B cell (primary cell): ENCODE data around the gene LRRC72. TPM values are rescaled to one million over a fixed set of nuclear protein-coding genes. Genes with fewer than 3 reads are reported as not detected.

ENCODE experiments used
- ATAC-seq: fragments of 200-7000 bp; cut with Tn5 transposase; one replicate; pipeline ENCODE4 v1.10.0; 2021; ENCODE audit warnings: low read depth, mild to moderate bottlenecking, moderate number of reproducible peaks, moderate library complexity
- CTCF ChIA-PET: fragments of 350-600 bp; sonication (Branson Sonifier 250); formaldehyde crosslinking; loops from one replicate; lab custom pipeline; 2021; ENCODE audit warnings: antibody characterized with exemption, inconsistent platforms; lab: Charles Lee
- POLR2A ChIA-PET: fragments of 350-600 bp; sonication (Branson Sonifier 250); formaldehyde crosslinking; loops from one replicate; lab custom pipeline; 2021; ENCODE audit warnings: antibody characterized with exemption; lab: Charles Lee
- DNase-seq: peaks from one replicate; pipeline ENCODE4 v3.0.0; 2013
- H2AFZ ChIP-seq: 2 replicates; pipeline ENCODE4 v1.6.1; 2012; ENCODE audit warnings: mild to moderate bottlenecking, low read depth, low read length; ENCODE audit not compliant: insufficient read depth, poor library complexity, severe bottlenecking
- H3K27ac ChIP-seq, 2 donors: 1 replicate in 1 of 2; 2 replicates in 1 of 2; pipeline ENCODE4 v1.5.1; 2012 to 2013; ENCODE audit warnings: low read length in 2 of 2, mild to moderate bottlenecking in 2 of 2, moderate library complexity in 1 of 2
- H3K27me3 ChIP-seq, 4 experiments: fragments of 200-600 bp in 1 of 4; sonication (generic) in 1 of 4; replicated peaks in 1 of 4; 1 replicate in 2 of 4; 2 replicates in 2 of 4; pipeline versions ENCODE4 v1.6.1 to v1.7.0; 2013 to 2016; ENCODE audit warnings: low read length in 3 of 4, mild to moderate bottlenecking in 2 of 4, mixed read lengths in 1 of 4, moderate library complexity in 1 of 4; ENCODE audit not compliant: insufficient read depth in 4 of 4, control insufficient read depth in 3 of 4; ENCODE audit errors: control extremely low read depth in 1 of 4
- H3K36me3 ChIP-seq, 2 experiments: replicated peaks in 1 of 2; 1 replicate in 1 of 2; 2 replicates in 1 of 2; pipeline versions ENCODE4 v1.6.1 to v1.7.1; 2013; ENCODE audit warnings: low read length in 1 of 2; ENCODE audit not compliant: insufficient read depth in 2 of 2, control insufficient read depth in 1 of 2; ENCODE audit errors: control extremely low read depth in 1 of 2, extremely low read depth in 1 of 2
- H3K4me1 ChIP-seq, 2 donors: fragments of 200-600 bp in 1 of 2; sonication (generic) in 1 of 2; 1 replicate in 1 of 2; 2 replicates in 1 of 2; pipeline versions ENCODE4 v1.5.1 to v1.6.1; 2013 to 2017; ENCODE audit warnings: low read length in 2 of 2; ENCODE audit not compliant: control insufficient read depth in 2 of 2, insufficient read depth in 2 of 2
- H3K4me2 ChIP-seq: replicated peaks from 2 replicates; pipeline ENCODE3; 2012; ENCODE audit warnings: mild to moderate bottlenecking, low read depth, low read length; ENCODE audit not compliant: poor library complexity, severe bottlenecking
- H3K4me3 ChIP-seq, 5 experiments: fragments of 200-600 bp in 1 of 5; sonication (generic) in 1 of 5; 1 replicate in 3 of 5; 2 replicates in 2 of 5; pipeline versions ENCODE4 v1.5.1 to v1.7.0; 2011 to 2016; ENCODE audit warnings: low read length in 4 of 5, mild to moderate bottlenecking in 4 of 5, low read depth in 2 of 5, control low read depth in 1 of 5, moderate library complexity in 1 of 5; ENCODE audit not compliant: insufficient read depth in 1 of 5; ENCODE audit errors: control extremely low read depth in 1 of 5, extremely low read depth in 1 of 5
- H3K79me2 ChIP-seq: fragments of 200-600 bp; sonication (generic); one replicate; pipeline ENCODE4 v1.6.0; 2016; ENCODE audit warnings: low read length; ENCODE audit not compliant: control insufficient read depth, insufficient read depth
- H3K9ac ChIP-seq: fragments of 200-600 bp; sonication (generic); 2 replicates; pipeline ENCODE4 v1.6.1; 2017; ENCODE audit warnings: mild to moderate bottlenecking, low read length, moderate library complexity
- H3K9me3 ChIP-seq, 3 donors: one replicate each; pipeline versions ENCODE4 v1.6.1 to v1.7.1; 2013; ENCODE audit warnings: low read length in 2 of 3; ENCODE audit not compliant: control insufficient read depth in 2 of 3, insufficient read depth in 1 of 3; ENCODE audit errors: control extremely low read depth in 1 of 3
- H4K20me1 ChIP-seq: 2 replicates; pipeline ENCODE4 v1.6.0; 2012; ENCODE audit warnings: mild to moderate bottlenecking, low read length; ENCODE audit not compliant: insufficient read depth, control insufficient read depth, poor library complexity, severe bottlenecking
- H3K27ac Mint-ChIP-seq: one replicate; pipeline ENCODE4 v1.8.0; 2021; ENCODE audit warnings: mixed read lengths
- H3K27me3 Mint-ChIP-seq: one replicate; pipeline ENCODE4 v1.8.0; 2021; ENCODE audit warnings: mixed read lengths
- H3K4me1 Mint-ChIP-seq: one replicate; pipeline ENCODE4 v1.8.0; 2021; ENCODE audit warnings: mixed read lengths
- H3K4me3 Mint-ChIP-seq: one replicate; pipeline ENCODE4 v1.8.0; 2021; ENCODE audit warnings: mixed read lengths
- H3K9me3 Mint-ChIP-seq: one replicate; pipeline ENCODE4 v1.8.0; 2022; ENCODE audit warnings: mixed read lengths; ENCODE audit not compliant: insufficient read depth
- EZH2 ChIP-seq: IDR thresholded peaks from 2 replicates; pipeline ENCODE4 v1.6.1; 2012; ENCODE audit warnings: borderline replicate concordance, low read depth, mild to moderate bottlenecking, moderate library complexity, low read length; ENCODE audit not compliant: insufficient read depth, poor library complexity, severe bottlenecking
- WGBS: methylation state at CpG from one replicate; pipeline ENCODE4 v1.1.5; 2013; ENCODE audit warnings: missing lambda C conversion rate; ENCODE audit not compliant: insufficient coverage; 5-methylcytosine and 5-hydroxymethylcytosine counted together
- intact Hi-C: fragments of 100-400 bp; cut with micrococcal nuclease; formaldehyde crosslinking; loops from one replicate; pipeline ENCODE4 v1.10.0; 2022
- polyA plus RNA-seq: library from polyadenylated mRNA; depleted of rRNA; stranded (reverse); fragments of >200 nt; gene quantifications from 2 replicates; pipeline ENCODE4 v1.2.3, GENCODE V29; 2012
- total RNA-seq, 2 donors: library from RNA; stranded (reverse); fragments of 120-200 nt in 1 of 2; gene quantifications; 1 replicate in 1 of 2; 2 replicates in 1 of 2; pipeline versions ENCODE4 v1.2.3 to v1.2.4, GENCODE V29; 2013 to 2022
- TF ChIP-seq, protein P1 (sequence below): fragments of 200-600 bp; IDR thresholded peaks from one replicate; pipeline ENCODE4 v1.8.0; 2022; ENCODE audit warnings: antibody characterized with exemption, mild to moderate bottlenecking

The LRRC72 gene
- total and polyA plus RNA-seq, 2 donors (not counting 1 experiment from before 2014, with no cell fraction given), result not detected

GRCh38 chr7:16529697-16530096, 3.1 kb downstream of the LRRC72 start:
- Histone ChIP-seq H3K27me3 (no peaks in the 10 kb centered on the region), H3K9ac (no peak overlapping the region), H3K79me2 (no peaks in the 10 kb centered on the region), H3K4me1 (no peaks in the 10 kb centered on the region), H3K4me2 (no peak overlapping the region), H2AFZ (no peak overlapping the region), H3K9me3 (no peaks in the 10 kb centered on the region), H3K4me3 (no peak overlapping the region), H3K27ac (no peak overlapping the region), H3K36me3 (no peaks in the 10 kb centered on the region), H4K20me1 (no peaks in the 10 kb centered on the region)
- no peak for TF ChIP-seq EZH2
- TF ChIP-seq, protein P1, sequence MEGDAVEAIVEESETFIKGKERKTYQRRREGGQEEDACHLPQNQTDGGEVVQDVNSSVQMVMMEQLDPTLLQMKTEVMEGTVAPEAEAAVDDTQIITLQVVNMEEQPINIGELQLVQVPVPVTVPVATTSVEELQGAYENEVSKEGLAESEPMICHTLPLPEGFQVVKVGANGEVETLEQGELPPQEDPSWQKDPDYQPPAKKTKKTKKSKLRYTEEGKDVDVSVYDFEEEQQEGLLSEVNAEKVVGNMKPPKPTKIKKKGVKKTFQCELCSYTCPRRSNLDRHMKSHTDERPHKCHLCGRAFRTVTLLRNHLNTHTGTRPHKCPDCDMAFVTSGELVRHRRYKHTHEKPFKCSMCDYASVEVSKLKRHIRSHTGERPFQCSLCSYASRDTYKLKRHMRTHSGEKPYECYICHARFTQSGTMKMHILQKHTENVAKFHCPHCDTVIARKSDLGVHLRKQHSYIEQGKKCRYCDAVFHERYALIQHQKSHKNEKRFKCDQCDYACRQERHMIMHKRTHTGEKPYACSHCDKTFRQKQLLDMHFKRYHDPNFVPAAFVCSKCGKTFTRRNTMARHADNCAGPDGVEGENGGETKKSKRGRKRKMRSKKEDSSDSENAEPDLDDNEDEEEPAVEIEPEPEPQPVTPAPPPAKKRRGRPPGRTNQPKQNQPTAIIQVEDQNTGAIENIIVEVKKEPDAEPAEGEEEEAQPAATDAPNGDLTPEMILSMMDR, result no peak
- no CpG with 5 or more reads among the region's 1 CpG for WGBS
- no peak for ATAC-seq
- Mint-ChIP-seq H3K27me3 (peaks cover 11% of the 10 kb centered on the region), H3K4me1 (no peaks in the 10 kb centered on the region), H3K9me3 (no peaks in the 10 kb centered on the region), H3K27ac (no peak overlapping the region), H3K4me3 (no peak overlapping the region)
- ChIA-PET CTCF (no interaction called here), POLR2A (no interaction called here)
- intact Hi-C loops, result no loop called here
- DNase-seq, result no peak

GRCh38 chr7:16531707-16532106, 5.1 kb downstream of the LRRC72 start:
- POLR2A ChIA-PET, result no interaction called here
- Histone ChIP-seq H3K36me3 (no peaks in the 10 kb centered on the region), H2AFZ (no peak overlapping the region), H3K4me3 (no peak overlapping the region), H3K4me2 (no peak overlapping the region), H3K9ac (no peak overlapping the region), H3K27me3 (no peaks in the 10 kb centered on the region), H3K79me2 (no peaks in the 10 kb centered on the region), H3K27ac (no peak overlapping the region), H4K20me1 (no peaks in the 10 kb centered on the region), H3K4me1 (no peaks in the 10 kb centered on the region), H3K9me3 (no peaks in the 10 kb centered on the region)
- intact Hi-C loops, result no loop called here
- Mint-ChIP-seq H3K27ac (no peak overlapping the region), H3K27me3 (peaks cover 11% of the 10 kb centered on the region), H3K4me1 (no peaks in the 10 kb centered on the region), H3K9me3 (no peaks in the 10 kb centered on the region), H3K4me3 (no peak overlapping the region)
- CTCF ChIA-PET, result interaction anchor here (1.0 kb wide), 1 partner anchor 33 kb away, joined by 3 read pairs; no protein-coding TSS in a partner anchor
- ATAC-seq (no peak), DNase-seq (no peak)
- no CpG with 5 or more reads among the region's 1 CpG for WGBS
- TF ChIP-seq, protein P1, result no peak
